H9 (cell line): ENCODE data around the gene YAF2. TPM values are rescaled to one million over a fixed set of nuclear protein-coding genes. Genes with fewer than 3 reads are reported as not detected.

Source experiments
- DNase-seq: peaks from one replicate; pipeline ENCODE4 v3.0.0-alpha.2; 2017
- H2AFZ ChIP-seq: one replicate; pipeline ENCODE4 v1.6.1; 2013; ENCODE audit warnings: mild to moderate bottlenecking, low read length, control low read depth, moderate library complexity
- H2AK5ac ChIP-seq: 2 replicates; pipeline ENCODE4 v1.6.1; 2013; ENCODE audit warnings: low read length, control low read depth, mixed read lengths; ENCODE audit not compliant: insufficient read length
- H2BK120ac ChIP-seq: one replicate; pipeline ENCODE4 v1.6.1; 2013; ENCODE audit warnings: low read depth, mild to moderate bottlenecking, low read length, control low read depth, inconsistent platforms; ENCODE audit not compliant: poor library complexity, severe bottlenecking
- H2BK12ac ChIP-seq: 2 replicates; pipeline ENCODE4 v1.6.1; 2013; ENCODE audit warnings: low read length, control low read depth, mixed read lengths, low read depth; ENCODE audit not compliant: insufficient read length
- H2BK15ac ChIP-seq: 2 replicates; pipeline ENCODE4 v1.6.1; 2013; ENCODE audit warnings: low read depth, low read length, control low read depth
- H2BK20ac ChIP-seq: one replicate; pipeline ENCODE4 v1.6.1; 2013; ENCODE audit warnings: low read depth, mild to moderate bottlenecking, low read length, control low read depth, inconsistent platforms; ENCODE audit not compliant: poor library complexity, severe bottlenecking
- H2BK5ac ChIP-seq: 2 replicates; pipeline ENCODE4 v1.6.1; 2013; ENCODE audit warnings: low read length, control low read depth, mixed read lengths; ENCODE audit not compliant: insufficient read length
- H3K14ac ChIP-seq: 2 replicates; pipeline ENCODE4 v1.6.1; 2013; ENCODE audit warnings: low read length, control low read depth; ENCODE audit not compliant: insufficient read depth
- H3K18ac ChIP-seq: 2 replicates; pipeline ENCODE4 v1.6.1; 2013; ENCODE audit warnings: low read depth, mild to moderate bottlenecking, mixed read lengths, low read length, control low read depth; ENCODE audit not compliant: insufficient read length
- H3K23ac ChIP-seq: 2 replicates; pipeline ENCODE4 v1.6.1; 2013; ENCODE audit warnings: low read length, control low read depth, mixed read lengths, low read depth; ENCODE audit not compliant: insufficient read length
- H3K23me2 ChIP-seq: 2 replicates; pipeline ENCODE4 v1.6.1; 2013; ENCODE audit warnings: low read depth, mild to moderate bottlenecking, mixed read lengths, low read length, control low read depth; ENCODE audit not compliant: insufficient read length, poor library complexity, severe bottlenecking
- H3K27ac ChIP-seq: 2 replicates; pipeline ENCODE4 v1.5.1; 2013; ENCODE audit warnings: low read length, control low read depth, mixed read lengths, low read depth; ENCODE audit not compliant: insufficient read length
- H3K27me3 ChIP-seq: 2 replicates; pipeline ENCODE4 v1.6.1; 2013; ENCODE audit warnings: low read length, control low read depth, inconsistent platforms; ENCODE audit not compliant: insufficient read depth
- H3K4ac ChIP-seq: 2 replicates; pipeline ENCODE4 v1.6.1; 2013; ENCODE audit warnings: low read depth, mild to moderate bottlenecking, control low read depth, inconsistent platforms, low read length, moderate library complexity
- H3K4me1 ChIP-seq: 2 replicates; pipeline ENCODE4 v1.6.1; 2013; ENCODE audit warnings: low read length, control low read depth, inconsistent platforms; ENCODE audit not compliant: insufficient read depth
- H3K4me2 ChIP-seq: 2 replicates; pipeline ENCODE4 v1.6.1; 2013; ENCODE audit warnings: low read length, control low read depth, mixed read lengths; ENCODE audit not compliant: insufficient read length, insufficient read depth
- H3K56ac ChIP-seq: 2 replicates; pipeline ENCODE4 v1.6.1; 2013; ENCODE audit warnings: low read depth, mild to moderate bottlenecking, mixed read lengths, low read length, control low read depth; ENCODE audit not compliant: insufficient read length
- H3K79me1 ChIP-seq: 2 replicates; pipeline ENCODE4 v1.6.1; 2013; ENCODE audit warnings: low read depth, mild to moderate bottlenecking, moderate library complexity, low read length, control low read depth, inconsistent platforms; ENCODE audit not compliant: insufficient read depth, poor library complexity, severe bottlenecking
- H3K79me2 ChIP-seq: 2 replicates; pipeline ENCODE4 v1.6.1; 2013; ENCODE audit warnings: low read length, control low read depth, inconsistent platforms; ENCODE audit not compliant: insufficient read depth
- H3K9ac ChIP-seq: 2 replicates; pipeline ENCODE4 v1.6.1; 2013; ENCODE audit warnings: low read length, control low read depth, mixed read lengths; ENCODE audit not compliant: insufficient read length; ENCODE audit errors: extremely low read depth
- H3K9me3 ChIP-seq: one replicate; pipeline ENCODE4 v1.6.1; 2013; ENCODE audit warnings: low read depth, low read length, inconsistent platforms; ENCODE audit not compliant: control insufficient read depth
- H3T11ph ChIP-seq: one replicate; pipeline ENCODE4 v1.6.1; 2013; ENCODE audit warnings: mild to moderate bottlenecking, low read length, control low read depth, inconsistent platforms
- H4K20me1 ChIP-seq: one replicate; pipeline ENCODE4 v1.6.1; 2013; ENCODE audit not compliant: control insufficient read depth, insufficient read length, insufficient read depth
- H4K5ac ChIP-seq: 2 replicates; pipeline ENCODE4 v1.6.1; 2013; ENCODE audit warnings: low read depth, mild to moderate bottlenecking, mixed read lengths, low read length, control low read depth; ENCODE audit not compliant: insufficient read length
- H4K8ac ChIP-seq: replicated peaks from 2 replicates; pipeline ENCODE4 v1.6.1; 2013; ENCODE audit warnings: low read length, control low read depth, mixed read lengths, low read depth; ENCODE audit not compliant: insufficient read length
- H4K91ac ChIP-seq: 2 replicates; pipeline ENCODE4 v1.6.1; 2013; ENCODE audit warnings: low read depth, mild to moderate bottlenecking, moderate library complexity, mixed read lengths, low read length, control low read depth; ENCODE audit not compliant: insufficient read length
- H3K27ac Mint-ChIP-seq, 3 experiments: 2 replicates in 2 of 3; 3 replicates in 1 of 3; pipeline ENCODE4 v1.8.0; 2020 to 2021; ENCODE audit warnings: mixed read lengths in 3 of 3, mild to moderate bottlenecking in 1 of 3, moderate library complexity in 1 of 3
- H3K27me3 Mint-ChIP-seq: 2 replicates; pipeline ENCODE4 v1.8.0; 2021; ENCODE audit warnings: low read depth, mild to moderate bottlenecking, moderate library complexity, mixed read lengths
- H3K36me3 Mint-ChIP-seq, 3 experiments: 2 replicates in 2 of 3; 3 replicates in 1 of 3; pipeline ENCODE4 v1.8.0; 2020 to 2021; ENCODE audit warnings: low read depth in 3 of 3, mixed read lengths in 3 of 3; ENCODE audit not compliant: insufficient read depth in 1 of 3
- H3K4me1 Mint-ChIP-seq, 2 experiments: 2 replicates each; pipeline ENCODE4 v1.8.0; 2020; ENCODE audit warnings: mixed read lengths in 2 of 2
- H3K4me3 Mint-ChIP-seq, 2 experiments: 2 replicates in 1 of 2; 3 replicates in 1 of 2; pipeline ENCODE4 v1.8.0; 2020 to 2021; ENCODE audit warnings: mild to moderate bottlenecking in 2 of 2, mixed read lengths in 2 of 2, moderate library complexity in 1 of 2
- H3K9me3 Mint-ChIP-seq, 2 experiments: 2 replicates in 1 of 2; 3 replicates in 1 of 2; pipeline ENCODE4 v1.8.0; 2020; ENCODE audit warnings: mild to moderate bottlenecking in 2 of 2, mixed read lengths in 2 of 2, moderate library complexity in 1 of 2
- CTCF ChIP-seq: fragments of 200-600 bp; sonication (generic); conservative IDR thresholded peaks from 3 replicates; pipeline ENCODE4 v1.8.0; 2021; ENCODE audit warnings: antibody characterized with exemption, mild to moderate bottlenecking
- WGBS: extraction: QIAGEN DNeasy Blood & Tissue Kit; methylation state at CpG from one replicate; pipeline ENCODE4 v1.1.7; 2013; ENCODE audit warnings: missing lambda C conversion rate, low lambda C conversion rate, mixed read lengths; ENCODE audit not compliant: insufficient read length; ENCODE audit errors: extremely low coverage; 5-methylcytosine and 5-hydroxymethylcytosine counted together
- total RNA-seq: library from RNA; stranded (reverse); gene quantifications from 2 replicates; pipeline ENCODE4 v1.2.1, GENCODE V29; 2021

YAF2 gene
- total RNA-seq, 1 experiment from 2014 or later: 1.9 TPM

- Mint-ChIP-seq H3K4me3 (no peak overlapping the region), H3K4me1 (peaks cover 11 to 18% of the 10 kb centered on the region in 2 experiments), H3K9me3 (peaks cover 5 to 6% of the 10 kb centered on the region in 2 experiments; a peak in 3 of 5 replicates), H3K27ac (no peak overlapping the region), H3K36me3 (peaks cover 2 to 14% (median 5%) of the 10 kb centered on the region in 3 experiments; a peak in 5 of 7 replicates), H3K27me3 (no peaks in the 10 kb centered on the region)
- Histone ChIP-seq H2BK120ac (no peak overlapping the region), H3K79me1 (no peaks in the 10 kb centered on the region), H4K5ac (no peak overlapping the region), H4K20me1 (no peaks in the 10 kb centered on the region), H2BK12ac (no peak overlapping the region), H3K4me1 (peaks cover 2% of the 10 kb centered on the region; the same call in 1 of the 2 replicates), H3K4ac (no peak overlapping the region), H3K4me2 (no peak overlapping the region), H3K56ac (no peak overlapping the region), H3K18ac (no peak overlapping the region), H2BK20ac (no peak overlapping the region), H4K91ac (no peak overlapping the region), H2AK5ac (no peak overlapping the region), H3K23me2 (no peaks in the 10 kb centered on the region), H3K9me3 (no peaks in the 10 kb centered on the region), H3K23ac (no peak overlapping the region), H2BK15ac (no peak overlapping the region), H2AFZ (no peak overlapping the region), H3K9ac (no peak overlapping the region), H3K27me3 (no peaks in the 10 kb centered on the region), H3T11ph (no peak overlapping the region), H4K8ac (no peak overlapping the region), H2BK5ac (no peak overlapping the region), H3K14ac (no peak overlapping the region), H3K79me2 (no peaks in the 10 kb centered on the region), H3K27ac (no peak overlapping the region)
- no peak for TF ChIP-seq CTCF
- WGBS: no CpG with 5 or more reads among the region's 2 CpGs
- DNase-seq: no peak
Measured at GRCh38 chr12:42180990-42181596, 57.0 kb downstream of the YAF2 start.
